ENCODE data around the gene INS. TPM values are rescaled to one million over a fixed set of nuclear protein-coding genes. Genes with fewer than 3 reads are reported as not detected.

Gene INS
- not detected for polyA plus RNA-seq

GRCh38 chr11:2160736-2161259 is at the start of gene INS:
Gene INS, minus strand, starts transcription at chr11:2161209. Its CDS starts 238 bp downstream, at chr11:2160971.
- Mint-ChIP-seq H3K9me3 (no peaks in the 10 kb centered on the region), H3K36me3 (no peaks in the 10 kb centered on the region), H3K4me1 (no peaks in the 10 kb centered on the region), H3K4me3 (no peak within 1 kb of the TSS), H3K27ac (no peak within 1 kb of the TSS), H3K27me3 (peaks cover 2% of the 10 kb centered on the region)

- Mint-ChIP-seq H3K4me1 (peaks cover 0 to 3% (median 3%) of the 10 kb centered on the region in 3 donors), H3K9me3 (no peaks in the 10 kb centered on the region), H3K27me3 (peaks cover 3% of the 10 kb centered on the region), H3K4me3 (no peak overlapping the region), H3K27ac (no peak overlapping the region), H3K36me3 (no peaks in the 10 kb centered on the region)
These were observed 49.5 kb upstream of the INS start for GRCh38 chr11:2210366-2211112.

DNA sequence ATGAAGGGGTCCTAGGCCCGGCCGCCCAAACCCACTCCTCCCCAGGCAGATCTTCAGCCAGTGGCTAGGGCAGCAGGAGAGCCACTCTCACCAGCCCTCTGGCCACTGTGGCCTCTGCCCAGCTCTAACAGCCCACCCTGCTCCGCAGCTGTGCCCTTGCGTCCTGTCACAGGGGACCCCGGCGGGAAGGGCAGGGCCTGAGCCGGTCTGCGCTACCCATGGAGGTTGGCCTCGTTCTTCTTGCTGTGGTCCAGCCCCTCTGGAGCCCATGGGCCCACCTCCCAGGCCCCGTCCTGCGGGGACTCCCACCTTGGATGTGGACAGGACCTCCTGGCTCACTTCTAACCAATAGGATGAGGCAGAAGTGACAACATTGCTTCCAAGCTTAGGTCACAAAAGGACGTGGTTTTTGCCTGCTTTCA is 48.9 kb upstream of the INS start:
- Mint-ChIP-seq H3K27me3 (peaks cover 3% of the 10 kb centered on the region), H3K4me1 (peaks cover 0 to 3% (median 3%) of the 10 kb centered on the region in 3 donors), H3K36me3 (no peaks in the 10 kb centered on the region), H3K27ac (no peak overlapping the region), H3K4me3 (no peak overlapping the region), H3K9me3 (no peaks in the 10 kb centered on the region)

DNA sequence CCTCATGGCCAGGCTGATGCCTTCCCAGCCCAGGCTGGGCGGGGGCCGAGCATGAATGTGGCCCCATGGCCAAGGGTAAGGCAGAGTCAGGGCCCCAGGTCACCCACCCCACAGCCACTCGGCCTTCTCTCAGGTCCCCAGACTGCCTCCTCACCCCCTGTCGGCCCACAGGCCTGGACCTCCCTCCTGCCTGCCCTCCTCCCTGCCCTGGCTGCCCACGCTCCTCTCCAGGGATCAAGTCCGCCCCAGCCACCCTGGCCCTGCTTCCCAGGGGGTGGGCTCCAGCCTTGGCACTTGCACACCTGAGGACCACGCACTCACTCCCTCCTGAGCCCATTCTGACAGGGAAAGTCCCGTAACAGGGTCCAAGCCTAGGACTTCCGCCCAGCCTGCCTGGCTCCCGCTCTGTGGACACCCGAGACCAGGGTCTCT is 48.4 kb upstream of the INS start:
- H3K27me3 Mint-ChIP-seq, result peaks cover 3% of the 10 kb centered on the region
- H3K4me3 Mint-ChIP-seq, result no peak overlapping the region
- H3K4me1 Mint-ChIP-seq, result peaks cover 0 to 3% (median 3%) of the 10 kb centered on the region in 3 donors
- H3K36me3 Mint-ChIP-seq, result no peaks in the 10 kb centered on the region
- H3K27ac Mint-ChIP-seq, result no peak overlapping the region
- no peaks in the 10 kb centered on the region for H3K9me3 Mint-ChIP-seq

DNA sequence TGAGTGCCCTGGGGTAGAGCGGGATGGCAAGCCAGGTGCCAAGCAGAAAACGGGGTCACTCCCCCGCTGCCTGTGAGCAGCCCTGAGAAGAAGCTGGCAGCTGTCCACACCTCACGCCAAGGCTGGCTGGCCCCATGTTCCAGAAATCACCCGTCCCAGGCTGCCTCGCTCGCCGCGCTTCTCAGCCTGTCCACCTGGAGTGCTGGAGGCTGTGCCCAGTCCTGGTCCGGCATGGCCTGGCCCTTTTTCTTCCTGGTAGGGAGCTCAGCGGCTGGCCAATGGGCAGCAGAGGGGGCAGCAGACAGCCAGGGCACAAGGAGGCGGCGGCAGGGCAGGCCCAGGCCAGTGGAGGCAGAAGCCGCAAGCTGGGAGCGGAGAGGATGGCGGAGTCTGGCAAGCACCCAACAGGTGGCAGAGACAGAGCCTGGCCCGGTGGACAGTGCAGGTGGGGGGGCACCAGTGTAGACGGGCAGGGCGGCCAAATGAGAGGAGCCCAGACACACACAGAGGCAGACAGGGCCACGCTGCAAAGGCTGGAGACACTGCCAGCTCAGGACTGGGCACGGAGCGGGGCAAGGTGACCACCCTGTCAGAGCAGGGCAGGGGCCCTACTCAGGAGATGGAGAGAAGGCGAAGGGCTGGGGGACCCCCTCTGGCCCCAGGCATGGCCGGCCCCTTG is 47.8 kb upstream of the INS start:
- no peak overlapping the region for H3K4me3 Mint-ChIP-seq
- H3K4me1 Mint-ChIP-seq, result peaks cover 0 to 3% (median 3%) of the 10 kb centered on the region in 3 donors
- H3K27me3 Mint-ChIP-seq, result peaks cover 3% of the 10 kb centered on the region
- H3K27ac Mint-ChIP-seq, result no peak overlapping the region
- H3K9me3 Mint-ChIP-seq, result no peaks in the 10 kb centered on the region
- no peaks in the 10 kb centered on the region for H3K36me3 Mint-ChIP-seq

- Mint-ChIP-seq H3K36me3 (no peaks in the 10 kb centered on the region), H3K4me3 (no peak overlapping the region), H3K27ac (no peak overlapping the region), H3K27me3 (peaks cover 3% of the 10 kb centered on the region), H3K4me1 (peaks cover 0 to 2% (median 0%) of the 10 kb centered on the region in 3 donors), H3K9me3 (no peaks in the 10 kb centered on the region)
These were observed 47.0 kb upstream of the INS start for GRCh38 chr11:2207773-2208621.

DNA sequence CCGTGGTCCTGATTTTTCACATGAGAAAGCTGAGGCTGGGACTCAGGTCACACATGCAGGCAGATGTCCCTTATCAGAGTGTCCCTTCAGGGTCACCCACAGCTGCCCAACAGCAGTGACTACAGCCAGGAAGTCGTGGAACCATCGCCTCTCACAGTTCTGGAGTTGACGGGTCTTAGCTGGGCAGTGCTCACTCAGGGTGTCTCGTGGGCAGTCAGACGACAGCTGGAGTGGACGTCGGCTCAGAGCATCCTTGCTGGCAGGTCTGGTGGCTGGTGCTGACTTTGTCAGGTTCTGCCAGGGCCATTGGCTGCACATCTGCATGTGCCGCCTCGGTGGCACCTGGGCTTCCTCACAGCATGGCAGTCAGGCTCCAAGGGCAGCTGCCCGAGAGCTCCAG is 46.2 kb upstream of the INS start:
- H3K36me3 Mint-ChIP-seq, result no peaks in the 10 kb centered on the region
- H3K4me1 Mint-ChIP-seq, result peaks cover 0 to 2% (median 0%) of the 10 kb centered on the region in 3 donors
- no peak overlapping the region for H3K27ac Mint-ChIP-seq
- no peak overlapping the region for H3K4me3 Mint-ChIP-seq
- peaks cover 3% of the 10 kb centered on the region for H3K27me3 Mint-ChIP-seq
- H3K9me3 Mint-ChIP-seq, result no peaks in the 10 kb centered on the region

- Mint-ChIP-seq H3K4me1 (no peaks in the 10 kb centered on the region), H3K4me3 (no peak overlapping the region), H3K9me3 (peaks cover 0 to 1% (median 0%) of the 10 kb centered on the region in 3 donors), H3K27me3 (peaks cover 3% of the 10 kb centered on the region), H3K27ac (no peak overlapping the region), H3K36me3 (no peaks in the 10 kb centered on the region)
These were observed 45.1 kb upstream of the INS start for GRCh38 chr11:2205981-2206690.

GRCh38 chr11:2205214-2205720 is 44.3 kb upstream of the INS start:
- Mint-ChIP-seq H3K4me3 (no peak overlapping the region), H3K27me3 (peaks cover 2% of the 10 kb centered on the region), H3K4me1 (no peaks in the 10 kb centered on the region), H3K36me3 (no peaks in the 10 kb centered on the region), H3K27ac (no peak overlapping the region), H3K9me3 (peaks cover 0 to 4% (median 2%) of the 10 kb centered on the region in 3 donors)

- Mint-ChIP-seq H3K27me3 (no peaks in the 10 kb centered on the region), H3K4me1 (no peaks in the 10 kb centered on the region), H3K36me3 (no peaks in the 10 kb centered on the region), H3K9me3 (peaks cover 0 to 4% (median 2%) of the 10 kb centered on the region in 3 donors), H3K27ac (no peak overlapping the region), H3K4me3 (no peak overlapping the region)
These were observed 43.6 kb upstream of the INS start for GRCh38 chr11:2204361-2205213.

GRCh38 chr11:2203440-2204259 is 42.6 kb upstream of the INS start:
- no peaks in the 10 kb centered on the region for H3K27me3 Mint-ChIP-seq
- no peaks in the 10 kb centered on the region for H3K36me3 Mint-ChIP-seq
- H3K4me1 Mint-ChIP-seq, result no peaks in the 10 kb centered on the region
- no peak overlapping the region for H3K27ac Mint-ChIP-seq
- no peak overlapping the region for H3K4me3 Mint-ChIP-seq
- H3K9me3 Mint-ChIP-seq, result peaks cover 0 to 4% (median 2%) of the 10 kb centered on the region in 3 donors

- H3K36me3 Mint-ChIP-seq, result no peaks in the 10 kb centered on the region
- H3K27ac Mint-ChIP-seq, result no peak overlapping the region
- no peaks in the 10 kb centered on the region for H3K27me3 Mint-ChIP-seq
- H3K4me1 Mint-ChIP-seq, result peaks cover 0 to 2% (median 0%) of the 10 kb centered on the region in 3 donors
- peaks cover 0 to 4% (median 2%) of the 10 kb centered on the region in 3 donors for H3K9me3 Mint-ChIP-seq
- H3K4me3 Mint-ChIP-seq, result no peak overlapping the region
These were observed 42.0 kb upstream of the INS start for GRCh38 chr11:2202900-2203439.

Data from IgD-negative memory B cell (primary cell).